ES-I3 (cell line): Measurements from ENCODE around the gene DCDC1.

Source experiments
- H3K36me3 ChIP-seq: 2 replicates; pipeline ENCODE4 v1.6.1; 2013; ENCODE audit warnings: mild to moderate bottlenecking, low read length, control low read depth, moderate library complexity; ENCODE audit not compliant: insufficient read depth
- H3K4me1 ChIP-seq: 2 replicates; pipeline ENCODE4 v1.6.1; 2013; ENCODE audit warnings: mild to moderate bottlenecking, control low read depth, low read length; ENCODE audit not compliant: insufficient read depth
- H3K9ac ChIP-seq: 2 replicates; pipeline ENCODE4 v1.6.1; 2013; ENCODE audit warnings: low read depth, mild to moderate bottlenecking, low read length, moderate library complexity
- H3K9me3 ChIP-seq: 2 replicates; pipeline ENCODE4 v1.6.1; 2013; ENCODE audit warnings: mild to moderate bottlenecking, low read length, moderate library complexity; ENCODE audit not compliant: control insufficient read depth, insufficient read depth

Gene DCDC1

DNA sequence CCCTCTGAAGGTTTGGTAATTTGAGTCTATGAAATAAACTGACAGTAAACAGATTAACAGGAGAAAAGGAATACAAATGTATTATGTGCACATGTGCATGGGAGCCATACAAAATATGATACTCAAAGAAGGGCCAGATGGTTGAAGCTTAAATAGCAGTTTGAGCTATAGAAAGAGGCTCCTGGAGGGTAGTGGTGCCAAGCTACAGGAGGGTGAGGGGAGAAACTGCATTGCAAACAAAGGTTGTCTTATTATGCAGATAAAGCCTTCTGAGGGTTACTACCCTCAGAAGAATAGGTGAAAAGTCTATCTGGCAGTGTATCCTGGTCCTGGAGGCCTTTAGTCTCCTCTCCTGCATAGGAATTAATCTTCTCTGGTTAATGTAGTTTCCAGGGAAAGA, 516.1 kb downstream of the DCDC1 start:
- Histone ChIP-seq H3K4me1 (0 out of 2 replicates have a peak, but pooled peaks cover 8% of the 10 kb centered on the region), H3K9me3 (no peaks in the 10 kb centered on the region), H3K9ac (no peak overlapping the region), H3K36me3 (no peaks in the 10 kb centered on the region)

DNA sequence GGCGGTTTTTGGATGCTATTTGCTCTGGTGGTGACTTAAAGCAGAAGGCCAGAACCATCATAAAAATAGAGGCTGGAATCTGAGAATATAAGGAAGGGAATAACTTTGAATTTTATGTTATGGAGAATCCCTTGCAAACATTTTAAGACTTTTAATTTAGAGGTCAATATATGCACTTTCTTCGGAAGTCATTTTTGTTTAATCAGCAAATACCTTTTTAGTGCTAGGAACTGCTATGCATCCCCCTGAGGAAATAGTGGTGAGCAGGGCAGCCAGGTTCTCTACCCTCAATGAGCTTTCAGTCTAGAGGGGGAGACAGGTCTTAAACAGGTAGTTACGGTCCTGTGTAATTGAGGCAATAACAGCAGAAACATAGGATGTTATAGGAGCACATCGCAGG, 516.9 kb downstream of the DCDC1 start:
- Histone ChIP-seq H3K9ac (no peak overlapping the region), H3K4me1 (0 out of 2 replicates have a peak, but pooled peaks cover 8% of the 10 kb centered on the region), H3K36me3 (no peaks in the 10 kb centered on the region), H3K9me3 (no peaks in the 10 kb centered on the region)

DNA sequence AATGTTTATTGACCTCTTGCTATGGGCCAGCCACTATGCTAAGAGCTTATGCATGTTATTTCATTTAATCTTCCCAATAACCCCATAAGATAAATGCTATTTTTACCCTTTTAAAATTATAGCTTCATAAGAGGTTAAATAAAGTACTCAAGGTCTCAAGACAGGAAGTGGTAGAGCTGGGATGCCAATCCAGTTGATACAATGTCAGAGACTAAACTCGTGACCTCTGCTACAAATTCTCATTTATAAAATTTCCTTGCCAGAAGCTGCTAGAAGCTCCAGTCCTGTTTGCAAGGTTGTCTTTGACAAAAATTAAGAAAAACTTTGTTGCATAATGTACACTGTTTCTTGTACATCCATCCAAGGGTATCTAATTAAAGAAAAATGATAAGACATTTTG, 517.4 kb downstream of the DCDC1 start:
- 0 out of 2 replicates have a peak, but pooled peaks cover 8% of the 10 kb centered on the region for H3K4me1 ChIP-seq
- H3K9ac ChIP-seq = no peak overlapping the region
- H3K36me3 ChIP-seq = no peaks in the 10 kb centered on the region
- no peaks in the 10 kb centered on the region for H3K9me3 ChIP-seq

DNA sequence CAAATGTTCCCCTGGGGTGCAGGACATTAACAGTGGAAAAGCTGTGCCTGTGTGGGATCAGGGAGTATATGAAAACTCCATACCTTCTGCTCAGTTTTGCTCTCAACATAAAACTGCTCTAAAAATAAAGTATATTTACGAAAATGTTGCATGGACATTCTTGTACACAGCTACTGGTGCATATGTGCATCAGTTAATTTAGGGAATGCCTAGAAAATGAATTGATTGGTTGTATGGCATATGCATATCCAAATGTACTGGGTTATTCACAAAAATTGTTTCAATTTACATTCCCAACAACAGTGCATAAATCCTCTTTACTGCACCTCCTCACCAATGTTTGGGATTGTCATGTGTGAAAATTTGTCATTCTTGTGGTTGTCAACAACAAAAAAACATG, 532.3 kb downstream of the DCDC1 start:
- Histone ChIP-seq H3K9ac (no peak overlapping the region), H3K4me1 (no peaks in the 10 kb centered on the region), H3K9me3 (no peaks in the 10 kb centered on the region), H3K36me3 (no peaks in the 10 kb centered on the region)

DNA sequence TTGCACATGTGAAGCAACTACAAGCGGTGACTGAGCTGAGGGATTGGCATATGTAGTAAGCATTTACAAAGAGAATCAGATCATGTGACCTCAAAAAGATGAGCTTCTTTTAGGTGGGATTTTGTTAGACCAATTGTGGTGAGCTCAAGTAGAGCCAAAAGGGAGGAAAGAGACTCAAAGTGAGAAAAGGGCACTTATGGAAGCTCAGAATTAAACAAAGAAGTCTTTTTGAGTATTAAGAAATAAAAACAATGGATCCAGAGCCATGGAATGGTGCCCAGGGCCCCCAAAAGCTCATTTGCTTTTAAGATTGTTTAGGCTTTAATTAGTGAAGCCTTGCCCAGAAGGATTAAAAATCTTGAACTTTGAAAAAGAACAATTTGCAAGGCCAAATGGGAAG, 536.7 kb downstream of the DCDC1 start:
- no peak overlapping the region for H3K9ac ChIP-seq
- H3K9me3 ChIP-seq = no peaks in the 10 kb centered on the region
- peaks cover 11% of the 10 kb centered on the region; the same call in 1 of the 2 replicates for H3K4me1 ChIP-seq
- no peaks in the 10 kb centered on the region for H3K36me3 ChIP-seq

DNA sequence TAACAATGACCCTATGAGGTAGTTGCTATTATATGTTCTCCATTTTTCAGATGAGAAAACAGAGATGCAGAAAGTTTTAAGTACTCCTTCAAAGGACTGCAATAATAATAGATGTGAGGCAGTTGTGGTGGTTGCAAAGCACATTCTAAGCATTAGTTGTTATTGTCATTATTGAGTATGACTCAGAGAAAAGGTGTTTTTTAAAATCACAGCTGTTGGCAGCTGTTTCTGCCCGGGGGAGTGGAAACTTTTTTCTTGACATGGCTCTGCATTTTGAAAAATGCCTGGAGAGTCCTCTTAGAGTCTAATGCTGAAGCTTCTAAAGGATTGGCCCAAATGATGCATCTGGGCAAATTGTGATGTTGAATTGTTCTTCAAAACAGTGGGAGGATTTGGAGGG, 538.9 kb downstream of the DCDC1 start:
- Histone ChIP-seq H3K9me3 (no peaks in the 10 kb centered on the region), H3K36me3 (no peaks in the 10 kb centered on the region), H3K9ac (no peak overlapping the region; the same call in 1 of the 2 replicates), H3K4me1 (peaks cover 11% of the 10 kb centered on the region; the same call in 1 of the 2 replicates)

DNA sequence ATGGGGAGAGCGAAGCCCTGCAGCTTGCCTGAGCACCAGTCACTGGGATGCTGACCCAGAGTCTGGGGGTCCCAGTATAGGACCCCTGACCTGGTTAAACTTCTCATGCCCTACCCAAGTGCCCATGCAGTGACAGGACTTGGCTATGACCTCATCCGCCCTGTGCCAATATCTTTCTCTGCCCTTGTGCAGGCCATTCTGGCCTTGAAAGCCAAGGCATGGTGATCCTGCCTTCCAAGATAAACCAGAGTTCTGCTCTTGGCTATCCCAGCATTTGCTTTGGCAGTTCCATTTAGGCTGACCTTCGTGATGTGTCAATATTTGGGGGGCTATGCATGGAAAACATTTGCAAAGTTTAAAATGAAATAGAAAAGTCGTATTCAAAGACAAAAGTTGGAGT, 542.6 kb downstream of the DCDC1 start:
- Histone ChIP-seq H3K36me3 (no peaks in the 10 kb centered on the region), H3K9ac (no peak overlapping the region), H3K4me1 (peaks cover 11% of the 10 kb centered on the region; the same call in 1 of the 2 replicates), H3K9me3 (no peaks in the 10 kb centered on the region)

DNA sequence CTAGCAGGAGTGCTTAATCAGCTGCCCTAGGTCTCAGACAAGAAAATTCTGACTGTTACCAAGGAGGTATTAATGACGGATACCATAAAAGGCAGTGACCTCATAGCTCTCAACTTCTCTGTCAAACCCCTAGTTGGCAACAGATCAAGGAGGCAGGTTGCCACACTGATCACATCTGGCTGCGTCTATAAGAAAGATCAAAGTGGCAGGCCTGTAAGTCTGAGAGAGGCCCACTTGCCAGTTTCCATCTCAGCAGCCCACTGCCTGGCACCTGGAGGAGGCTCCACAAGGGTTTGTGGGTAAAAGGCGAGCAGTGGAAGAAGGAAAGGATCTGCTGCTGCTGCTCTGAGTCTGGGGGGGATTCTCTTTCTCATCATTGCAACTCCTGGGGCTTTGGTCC, 543.8 kb downstream of the DCDC1 start:
- no peak overlapping the region for H3K9ac ChIP-seq
- no peaks in the 10 kb centered on the region for H3K9me3 ChIP-seq
- H3K4me1 ChIP-seq = peaks cover under 1% of the 10 kb centered on the region; the same call in 1 of the 2 replicates
- no peaks in the 10 kb centered on the region for H3K36me3 ChIP-seq

DNA sequence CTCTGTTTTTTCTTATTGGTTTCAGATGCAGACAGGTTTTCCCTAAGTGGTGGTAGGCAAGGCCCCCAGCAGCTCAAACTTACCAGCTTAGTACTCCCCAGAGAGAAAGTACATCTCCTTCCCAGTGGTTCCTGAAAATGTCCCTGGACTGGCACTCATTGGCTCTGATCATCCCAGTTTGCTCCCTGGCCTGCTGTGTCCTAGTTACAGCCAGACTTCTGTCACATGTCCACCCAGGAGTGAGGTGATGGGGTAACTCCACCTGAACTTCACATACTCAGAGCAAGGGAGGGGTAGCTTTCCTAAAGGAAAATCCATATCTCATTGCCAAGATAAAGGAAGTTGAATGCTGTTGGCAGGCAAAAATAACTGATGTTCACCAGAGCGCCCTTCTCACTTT, 546.4 kb downstream of the DCDC1 start:
- Histone ChIP-seq H3K36me3 (no peaks in the 10 kb centered on the region), H3K4me1 (no peaks in the 10 kb centered on the region)

DNA sequence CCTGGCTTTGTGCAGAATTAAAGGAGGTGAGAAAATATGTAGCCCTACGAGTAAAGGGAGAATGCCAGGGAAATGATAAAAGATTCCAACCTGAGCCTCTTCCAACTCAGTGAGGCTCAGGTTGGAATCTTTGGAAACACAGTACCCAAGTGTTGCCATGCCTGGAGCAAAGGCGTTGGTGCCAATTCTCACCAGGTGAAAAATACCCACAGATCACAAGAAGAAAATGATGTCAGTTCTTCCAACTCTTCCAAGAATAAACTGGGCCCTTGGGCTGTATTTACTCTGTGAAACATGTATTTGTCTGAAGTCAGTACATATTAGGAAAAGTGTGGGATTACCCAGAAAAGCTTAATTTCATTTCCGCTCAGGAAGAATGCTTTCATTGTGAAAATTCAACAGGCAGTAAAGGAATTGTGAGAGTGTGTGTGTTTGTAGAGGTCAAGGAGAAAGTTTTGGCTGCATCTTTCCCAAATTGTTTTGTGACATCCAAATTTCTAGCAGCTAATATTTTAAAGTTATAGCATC, 548.0 kb downstream of the DCDC1 start:
- Histone ChIP-seq H3K9ac (no peak overlapping the region), H3K9me3 (no peaks in the 10 kb centered on the region), H3K36me3 (no peaks in the 10 kb centered on the region), H3K4me1 (no peaks in the 10 kb centered on the region)

More for the DNA sequence above, 546.4 kb downstream of the DCDC1 start:
- Histone ChIP-seq H3K9ac (no peak overlapping the region), H3K9me3 (no peaks in the 10 kb centered on the region)

DNA sequence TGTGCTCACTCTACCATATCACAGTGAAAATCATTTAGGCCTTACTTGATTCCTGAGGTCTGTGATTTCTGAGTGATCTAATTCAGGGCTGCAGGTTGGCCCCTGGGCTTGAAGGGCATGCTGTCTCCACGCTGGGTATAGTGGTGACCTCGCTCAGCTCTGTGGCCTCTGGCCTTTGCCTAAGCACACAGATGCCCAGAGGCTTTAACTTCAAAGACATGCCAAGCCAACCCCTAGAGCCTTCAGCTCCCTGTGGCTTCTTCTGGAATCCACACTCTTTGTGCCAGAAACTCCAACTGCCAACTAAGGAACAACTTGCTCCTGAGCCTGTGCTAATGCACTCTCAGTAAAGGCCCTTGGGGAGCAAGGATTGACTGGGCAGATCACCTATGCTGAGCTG, 550.8 kb downstream of the DCDC1 start:
- no peaks in the 10 kb centered on the region for H3K4me1 ChIP-seq
- H3K36me3 ChIP-seq = no peaks in the 10 kb centered on the region
- no peaks in the 10 kb centered on the region for H3K9me3 ChIP-seq
- H3K9ac ChIP-seq = no peak overlapping the region

DNA sequence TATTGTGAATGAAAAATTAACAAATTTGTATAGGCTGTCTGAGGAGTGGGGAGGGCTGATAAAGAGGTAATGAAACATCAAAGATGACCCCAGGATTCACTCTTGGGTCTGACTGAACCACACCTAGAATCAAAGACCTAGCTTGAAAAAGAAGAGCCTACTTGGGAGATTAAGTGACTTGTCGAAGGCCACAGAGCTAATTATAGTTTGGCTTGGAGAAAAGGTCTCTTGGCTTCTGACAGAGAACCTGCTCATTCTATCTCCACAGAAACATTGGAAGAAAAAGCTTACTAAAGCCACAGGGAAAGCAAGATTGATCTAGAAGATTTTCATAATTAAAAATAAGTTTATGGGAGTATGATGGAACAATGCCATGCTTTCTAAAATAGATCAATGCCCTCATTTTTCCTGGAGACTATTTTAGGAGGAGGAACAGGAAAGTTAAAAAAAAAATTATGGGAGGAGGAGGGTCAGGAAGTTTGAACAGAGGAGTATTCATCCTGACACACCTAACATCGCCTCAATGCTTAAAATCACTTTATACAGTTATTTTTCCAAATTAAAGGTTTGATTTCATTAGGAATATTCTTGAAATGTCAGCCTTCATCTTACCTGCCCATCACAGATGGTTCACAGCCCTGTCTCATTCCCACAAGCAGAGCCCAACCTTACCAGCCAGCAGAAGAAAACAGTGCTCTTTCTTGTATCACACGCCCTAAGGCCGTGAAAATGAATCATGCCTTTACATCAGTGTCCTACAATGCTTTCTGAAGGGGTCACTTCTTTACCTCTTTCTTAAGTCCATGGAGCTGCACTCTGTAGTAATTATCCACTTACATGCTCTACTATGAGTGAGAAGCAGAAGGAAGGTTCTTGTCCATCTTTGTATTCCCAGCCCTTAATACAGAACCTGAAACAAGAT, 552.3 kb downstream of the DCDC1 start:
- H3K9ac ChIP-seq = no peak overlapping the region
- no peaks in the 10 kb centered on the region for H3K9me3 ChIP-seq
- H3K36me3 ChIP-seq = no peaks in the 10 kb centered on the region
- H3K4me1 ChIP-seq = no peaks in the 10 kb centered on the region

DNA sequence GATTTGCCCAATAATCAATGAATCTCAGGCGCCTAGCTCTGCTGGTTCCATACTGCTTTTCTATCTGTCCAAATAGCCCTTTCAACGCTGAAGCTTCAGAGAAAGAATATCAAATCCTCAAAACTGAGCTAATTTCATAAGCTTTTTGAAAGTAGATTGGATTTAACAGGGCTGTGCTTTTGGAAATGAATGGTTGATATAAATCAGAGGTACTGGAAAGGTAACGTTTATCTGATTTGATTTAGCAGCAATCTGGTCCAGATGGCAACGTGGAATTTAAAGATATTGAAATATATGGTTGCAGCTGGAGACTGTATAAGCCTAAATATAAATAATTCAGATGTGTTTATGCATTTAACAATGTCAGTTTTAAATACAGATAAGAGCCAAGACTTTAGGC, 553.9 kb downstream of the DCDC1 start:
- H3K4me1 ChIP-seq = no peaks in the 10 kb centered on the region
- H3K36me3 ChIP-seq = no peaks in the 10 kb centered on the region
- H3K9ac ChIP-seq = no peak overlapping the region

DNA sequence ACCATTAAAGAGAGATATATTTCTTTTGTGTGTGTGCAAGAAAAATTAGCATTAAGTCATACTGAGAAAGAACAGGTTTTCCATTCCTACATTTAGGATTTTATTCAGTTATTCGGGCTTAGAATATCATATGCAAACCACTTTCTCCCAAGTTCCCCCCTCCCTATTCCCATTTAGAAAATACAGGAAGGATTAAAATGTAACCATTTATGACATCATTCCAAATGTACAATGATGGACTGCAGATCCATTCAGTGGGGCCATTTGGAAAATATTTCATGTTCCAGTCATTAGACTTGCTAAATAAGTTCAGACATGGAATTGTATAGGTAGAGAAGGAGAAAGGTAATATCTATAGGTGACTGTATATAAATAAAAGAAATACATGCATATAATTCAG, 554.8 kb downstream of the DCDC1 start:
- no peaks in the 10 kb centered on the region for H3K9me3 ChIP-seq
- no peaks in the 10 kb centered on the region for H3K36me3 ChIP-seq
- no peaks in the 10 kb centered on the region for H3K4me1 ChIP-seq
- no peak overlapping the region for H3K9ac ChIP-seq

More for the DNA sequence above, 553.9 kb downstream of the DCDC1 start:
- no peaks in the 10 kb centered on the region for H3K9me3 ChIP-seq
